ENCODE results near the gene AXIN1. TPM values are rescaled to one million over a fixed set of nuclear protein-coding genes. Genes with fewer than 3 reads are reported as not detected.

The AXIN1 gene
- total and polyA plus RNA-seq, 2 of the 8 experiments (the other 6 are each of a cell fraction or from before 2014, with no cell fraction given), result 12.5 to 41.9 TPM

DNA sequence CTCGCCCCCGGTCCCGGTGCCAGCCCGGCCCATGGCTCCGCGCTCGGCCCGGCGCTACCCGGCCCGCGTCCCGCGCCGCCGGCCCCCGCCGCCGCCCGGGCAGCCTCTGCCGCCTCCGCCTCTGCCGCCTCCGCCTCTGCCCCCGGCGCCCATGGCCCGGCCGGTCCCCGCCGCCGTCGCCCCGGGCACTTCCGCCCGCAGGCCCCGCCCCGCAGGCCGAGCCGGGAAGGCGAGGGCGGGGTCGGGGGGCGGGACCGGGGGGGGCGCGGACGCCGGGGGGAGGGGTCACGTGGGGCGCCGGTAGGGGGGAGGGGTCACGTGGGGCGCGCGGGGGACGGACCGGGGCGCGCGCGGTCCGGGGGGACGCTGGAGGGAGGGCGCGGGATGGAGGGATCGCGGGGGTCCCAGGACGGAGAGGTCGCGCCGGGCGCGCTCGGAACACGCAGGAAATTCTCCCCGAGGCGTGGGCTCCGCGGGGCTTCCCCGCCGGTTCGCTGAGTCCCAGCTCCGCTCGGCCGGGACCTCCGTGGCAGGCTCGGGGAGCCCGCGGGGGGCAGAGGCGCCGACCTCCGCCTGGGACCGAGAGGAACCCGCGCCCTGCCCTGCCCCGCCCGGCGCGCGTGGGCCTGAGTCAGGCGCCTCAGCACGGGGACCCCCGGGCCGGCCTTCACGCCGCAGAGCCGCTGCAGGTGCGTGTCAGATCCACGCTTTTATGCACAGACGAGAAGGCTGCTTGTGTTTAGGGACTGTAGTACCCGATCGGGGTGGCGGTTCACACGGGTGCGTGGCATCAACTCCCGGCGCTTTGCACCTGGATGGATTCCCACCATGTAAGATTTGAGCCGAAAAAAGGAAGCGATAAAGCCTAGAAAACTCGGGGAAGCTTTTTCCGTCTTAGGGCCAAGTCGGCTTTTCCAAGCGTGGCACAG, 29.5 kb upstream of the AXIN1 start, which contains the start of gene PGAP6:
TSS of gene PGAP6 (minus strand) at position 190 of the 929 bp plus-strand sequence. CDS start at position 33, 157 bp downstream.
- ChIA-PET POLR2A (ENCODE audit: partially characterized antibody) (interaction anchor here (0.8 to 7.3 kb wide), 8 partner anchors 10 to 299 kb away, joined by 3 to 67 read pairs (median 8); partner anchors contain the start of genes DECR2, MRPL28 and NME4), CTCF (ENCODE audit: partially characterized antibody) (interaction anchor here (0.6 to 2.5 kb wide), 3 partner anchors 10 to 150 kb away, joined by 3 to 12 read pairs (median 7); no protein-coding TSS in a partner anchor)
- Histone ChIP-seq H4K91ac (replicated peaks; ENCODE audit: insufficient read length, low read length) (peak within 1 kb of the TSS; percentile 37), H3K27ac (ENCODE audit: low read depth, low read length) (peak within 1 kb of the TSS; percentile 37; the same call in 1 of the 2 replicates), H3K4me3 (ENCODE audit: extremely low read depth in 1 of 4, insufficient read depth in 2 of 4, low read depth in 3 of 4, low read length in 4 of 4) (peak within 1 kb of the TSS; percentile 59 to 99 (median 82)), H3K4ac (replicated peaks; ENCODE audit: insufficient read length, low read depth, low read length) (peak within 1 kb of the TSS; percentile 30), H2BK20ac (ENCODE audit: low read length) (no peak within 1 kb of the TSS), H3K23me2 (ENCODE audit: low read depth, low read length) (peaks cover 13% of the 10 kb centered on the region), H3K56ac (replicated peaks; ENCODE audit: insufficient read length, low read depth, low read length) (peak within 1 kb of the TSS; percentile 90), H3K36me3 (ENCODE audit: control insufficient read depth in 2 of 4, insufficient read depth in 4 of 4, low read length in 3 of 4) (peaks cover 0 to 7% (median under 1%) of the 10 kb centered on the region in 4 experiments; a peak in 3 of 8 replicates), H4K20me1 (replicated peaks in 1 of 2; ENCODE audit: control insufficient read depth in 1 of 2, insufficient read depth in 2 of 2, low read length in 2 of 2) (peaks cover 11 to 14% of the 10 kb centered on the region in 2 experiments), H3K9ac (replicated peaks in 1 of 4; ENCODE audit: extremely low read depth in 1 of 4, low read depth in 3 of 4, low read length in 3 of 4) (peak within 1 kb of the TSS; percentile 42 to 94 (median 51)), H2AFZ (ENCODE audit: low read length) (no peak within 1 kb of the TSS), H2BK12ac (ENCODE audit: low read depth, low read length) (peak within 1 kb of the TSS; percentile 84; the same call in 1 of the 2 replicates), H3K79me2 (ENCODE audit: control insufficient read depth in 1 of 2, insufficient read depth in 2 of 2, low read length in 2 of 2) (peaks cover 0 to 24% of the 10 kb centered on the region in 2 experiments; a peak in 2 of 4 replicates), H4K5ac (ENCODE audit: insufficient read length, low read depth, low read length) (peak within 1 kb of the TSS; percentile 53), H3K4me2 (ENCODE audit: insufficient read depth in 1 of 2, low read depth in 2 of 2, low read length in 2 of 2) (peak within 1 kb of the TSS; percentile 93 to 95), H3K9me3 (ENCODE audit: insufficient read depth in 2 of 2, low read depth in 1 of 2, low read length in 1 of 2) (no peaks in the 10 kb centered on the region), H2BK120ac (replicated peaks; ENCODE audit: low read depth, low read length) (peak within 1 kb of the TSS; percentile 72), H2BK15ac (ENCODE audit: low read length) (peak within 1 kb of the TSS; percentile 99), H2BK5ac (ENCODE audit: low read depth, low read length) (peak within 1 kb of the TSS; percentile 87; the same call in 1 of the 2 replicates), H3K23ac (ENCODE audit: insufficient read length) (no peak within 1 kb of the TSS), H3K18ac (ENCODE audit: extremely low read depth, low read length) (peak within 1 kb of the TSS; percentile 78), H3K79me1 (ENCODE audit: low read depth, low read length) (peaks cover 4% of the 10 kb centered on the region; the same call in 1 of the 2 replicates), H3K27me3 (replicated peaks in 1 of 4; ENCODE audit: control insufficient read depth in 3 of 4, extremely low read depth in 1 of 4, insufficient read depth in 3 of 4, low read length in 3 of 4) (peaks cover 0 to 3% (median under 1%) of the 10 kb centered on the region in 4 experiments; a peak in 2 of 7 replicates), H2AK5ac (ENCODE audit: low read depth, low read length) (0 out of 2 replicates have a peak within 1 kb of the TSS, but pooled peaks have one; percentile 24), H3K4me1 (replicated peaks in 1 of 4; ENCODE audit: control insufficient read depth in 3 of 4, insufficient read depth in 4 of 4, low read length in 3 of 4) (peaks cover 8 to 28% (median 19%) of the 10 kb centered on the region in 4 experiments), H4K8ac (ENCODE audit: extremely low read depth, insufficient read depth, low read length) (no peak within 1 kb of the TSS), H3K14ac (ENCODE audit: insufficient read length) (no peak within 1 kb of the TSS)
- FAIRE-seq (no peak), DNase-seq (ENCODE audit: low read depth in 1 of 2, low spot score in 2 of 2) (peak in 1 of 2 experiments; percentile 70)
- WGBS, 2 experiments (ENCODE audit: extremely low coverage in 1 of 2, insufficient coverage in 1 of 2, insufficient read length in 1 of 2, insufficient replicate concordance in 2 of 2, low coverage in 1 of 2, low lambda C conversion rate in 2 of 2, missing lambda C conversion rate in 1 of 2), result 1% methylated on average over 24 of the region's 123 CpGs; no CpG with 5 or more reads in 1 of the 2 experiments
- peak; percentile 6 to 71; a peak in 1 of 4 replicates for TF ChIP-seq HDAC2 (IDR thresholded peaks at IDR 0.05; ENCODE audit: borderline replicate concordance in 1 of 2, low read depth in 2 of 2, low read length in 2 of 2)
- no peak for TF ChIP-seq RXRA (IDR thresholded peaks at IDR 0.05; ENCODE audit: insufficient read depth, low read depth, low read length)
- TF ChIP-seq, protein P1, sequence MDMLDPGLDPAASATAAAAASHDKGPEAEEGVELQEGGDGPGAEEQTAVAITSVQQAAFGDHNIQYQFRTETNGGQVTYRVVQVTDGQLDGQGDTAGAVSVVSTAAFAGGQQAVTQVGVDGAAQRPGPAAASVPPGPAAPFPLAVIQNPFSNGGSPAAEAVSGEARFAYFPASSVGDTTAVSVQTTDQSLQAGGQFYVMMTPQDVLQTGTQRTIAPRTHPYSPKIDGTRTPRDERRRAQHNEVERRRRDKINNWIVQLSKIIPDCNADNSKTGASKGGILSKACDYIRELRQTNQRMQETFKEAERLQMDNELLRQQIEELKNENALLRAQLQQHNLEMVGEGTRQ (IDR thresholded peaks at IDR 0.05; ENCODE audit: low read length), result peak; percentile 33; the same call in 1 of the 2 replicates
- no peak for TF ChIP-seq KDM1A (IDR thresholded peaks at IDR 0.05; ENCODE audit: borderline replicate concordance, low read length)
- no peak for TF ChIP-seq RNF2 (IDR thresholded peaks at IDR 0.05; ENCODE audit: borderline replicate concordance, low read depth, low read length, missing control alignments, poor library complexity, severe bottlenecking)
- no peak for TF ChIP-seq SIRT6 (IDR thresholded peaks at IDR 0.05; ENCODE audit: low read length)
- no peak for TF ChIP-seq YY1 (IDR thresholded peaks at IDR 0.05; ENCODE audit: low read depth, low read length)
- TF ChIP-seq JUN (IDR thresholded peaks at IDR 0.05; ENCODE audit: low read depth, low read length), result no peak
